DMS114 treated with DMSO at 0.1 percent for 48 hours (cell line): Measurements from ENCODE around the gene KANSL1.
"Not testable (repeated sequence)": the region's sequence is repeated elsewhere in the genome, so short reads cannot be mapped to it uniquely, and the experiment has no call there.

Experiments used
- DNase-seq: peaks from one replicate; lab custom pipeline; 2025; ENCODE audit not compliant: unreplicated experiment; lab: John Stamatoyannopoulos, UW

KANSL1 gene

DNA sequence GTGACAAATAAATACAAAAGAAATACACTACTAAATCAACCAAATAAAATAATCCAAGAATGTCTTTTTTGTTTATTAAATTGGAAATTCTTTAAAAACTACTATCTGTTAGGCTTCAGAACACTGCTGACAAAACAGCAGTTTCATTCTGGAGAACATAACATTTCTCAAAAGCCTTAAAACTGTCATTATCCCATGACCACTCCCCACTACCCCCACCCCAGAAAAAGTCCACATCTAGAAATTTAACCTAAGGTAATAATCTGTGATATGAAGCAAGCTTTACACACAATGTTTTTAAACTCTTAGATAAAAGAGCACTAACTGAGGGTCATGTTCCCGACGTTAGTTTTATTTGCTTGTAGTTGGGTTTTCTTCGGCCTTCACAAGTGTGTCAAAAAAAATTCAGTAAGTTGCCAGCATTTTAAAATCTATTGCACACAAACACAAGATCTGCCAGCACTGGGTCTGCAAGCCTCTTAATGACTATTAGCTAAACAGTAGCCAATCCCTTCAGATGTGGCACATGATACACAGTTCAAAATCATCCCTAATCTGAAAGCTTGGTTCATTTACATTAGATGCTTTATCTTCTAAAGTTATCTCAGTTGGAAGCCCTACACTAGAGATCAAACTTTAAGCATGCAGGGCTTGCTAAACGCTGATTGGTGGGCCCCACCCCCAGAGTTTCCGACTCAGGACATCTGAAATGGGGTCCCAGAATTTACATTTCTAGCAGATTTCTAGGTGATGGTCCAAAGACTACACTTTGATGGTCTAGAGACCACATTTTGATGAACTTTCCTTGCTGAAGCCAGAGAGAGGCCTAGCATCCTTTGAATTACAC is 75.2 kb downstream of the KANSL1 start:
- DNase-seq: no peak

DNA sequence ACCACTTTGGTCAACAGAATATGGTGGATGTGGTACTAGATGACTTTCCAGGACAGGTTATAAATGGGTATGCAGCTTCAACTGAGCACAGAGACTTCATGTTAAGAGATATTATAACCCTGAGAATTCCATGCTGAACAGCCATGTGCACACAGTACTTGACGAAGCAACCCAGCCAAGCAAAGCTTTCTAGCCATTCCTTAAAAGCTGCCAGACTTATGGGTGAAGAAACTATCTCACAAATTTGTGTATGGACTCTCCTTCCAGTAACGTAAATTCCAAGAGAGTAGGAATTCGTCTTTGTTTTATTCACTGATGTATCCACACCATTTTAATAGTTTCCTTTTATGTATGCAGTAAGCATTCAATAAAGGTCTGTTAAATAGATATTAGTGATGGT is 76.1 kb downstream of the KANSL1 start:
- DNase-seq: no peak

DNA sequence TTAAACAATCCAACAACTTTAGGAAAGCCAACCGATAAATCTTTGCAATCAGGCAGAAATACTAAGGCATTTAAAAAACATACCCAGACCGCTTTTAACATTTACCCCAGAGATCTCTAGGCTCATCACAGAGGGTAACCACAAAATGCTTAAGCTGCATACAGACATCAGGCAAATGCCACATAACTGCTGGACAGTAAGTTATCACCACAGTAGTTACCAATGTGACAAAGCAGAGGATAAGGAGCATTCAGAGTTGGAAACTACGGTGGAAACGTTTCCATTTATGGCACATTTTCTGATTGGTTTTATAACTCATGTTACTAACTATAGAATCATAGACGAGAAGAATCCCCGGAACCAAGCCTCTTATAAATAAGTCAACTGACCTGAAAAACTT is 77.5 kb downstream of the KANSL1 start:
- no peak for DNase-seq

DNA sequence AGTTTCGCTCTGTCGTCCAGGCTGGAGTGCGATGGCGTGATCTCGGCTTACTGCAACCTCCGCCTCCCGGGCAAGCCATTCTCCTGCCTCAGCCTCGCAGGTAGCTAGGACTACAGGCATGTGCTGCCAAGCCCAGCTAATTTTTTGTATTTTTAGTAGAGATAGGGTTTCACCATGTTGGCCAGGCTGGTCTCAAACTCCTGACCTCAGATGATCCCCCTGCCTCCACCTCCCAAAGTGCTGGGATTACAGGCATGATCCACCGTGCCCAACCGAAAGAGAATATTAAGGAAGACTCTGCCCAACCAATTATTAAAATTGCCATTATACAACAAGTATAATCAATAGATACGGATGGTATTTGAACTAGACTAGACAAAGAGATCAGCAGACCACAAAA is 82.0 kb downstream of the KANSL1 start:
- DNase-seq: not testable (repeated sequence)

DNA sequence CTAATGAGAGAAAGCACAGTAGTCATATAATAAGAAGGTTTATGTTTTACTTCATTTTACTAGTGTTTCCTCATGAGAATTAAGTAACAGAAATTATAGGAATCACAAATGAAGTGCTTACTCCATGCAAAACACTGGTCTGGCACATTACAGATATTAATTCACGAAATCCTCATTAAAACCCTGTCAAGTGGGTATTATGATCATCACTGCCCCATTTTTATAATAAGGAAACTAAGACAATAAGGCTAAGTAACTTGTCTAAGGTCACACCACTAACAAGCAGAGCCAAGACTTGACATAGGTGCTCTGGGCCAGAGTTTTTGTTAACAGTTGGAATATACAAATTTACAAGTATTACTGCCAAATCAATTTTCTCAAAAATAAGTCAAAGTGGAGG is 83.0 kb downstream of the KANSL1 start:
- no peak for DNase-seq

DNA sequence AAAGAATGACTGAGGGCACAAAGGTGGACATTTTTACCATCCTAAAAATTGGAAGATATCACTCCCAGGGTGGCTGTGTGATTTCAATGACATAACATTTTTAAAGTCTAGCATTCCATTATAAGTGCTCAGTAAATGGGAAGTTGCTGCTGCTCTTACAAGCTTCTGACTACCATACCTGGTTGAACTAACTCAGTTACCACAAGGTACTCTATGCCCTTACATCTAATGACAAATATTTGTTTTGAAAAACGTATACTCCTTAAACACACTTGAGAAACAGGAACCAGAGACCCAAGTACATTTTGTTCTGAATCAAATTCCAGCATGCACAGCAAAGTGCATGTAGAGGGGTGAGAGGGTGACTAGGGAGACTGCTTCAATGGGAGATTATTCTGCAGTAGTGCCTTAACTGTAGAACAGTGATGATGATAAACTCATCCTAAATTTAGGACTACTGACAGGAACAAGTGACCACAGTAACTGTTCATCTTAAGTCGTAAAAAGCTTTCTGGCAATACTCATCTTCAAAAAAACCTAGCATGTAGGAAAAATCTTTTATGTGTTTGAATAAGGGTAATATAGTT is 83.5 kb downstream of the KANSL1 start:
- no peak for DNase-seq

DNA sequence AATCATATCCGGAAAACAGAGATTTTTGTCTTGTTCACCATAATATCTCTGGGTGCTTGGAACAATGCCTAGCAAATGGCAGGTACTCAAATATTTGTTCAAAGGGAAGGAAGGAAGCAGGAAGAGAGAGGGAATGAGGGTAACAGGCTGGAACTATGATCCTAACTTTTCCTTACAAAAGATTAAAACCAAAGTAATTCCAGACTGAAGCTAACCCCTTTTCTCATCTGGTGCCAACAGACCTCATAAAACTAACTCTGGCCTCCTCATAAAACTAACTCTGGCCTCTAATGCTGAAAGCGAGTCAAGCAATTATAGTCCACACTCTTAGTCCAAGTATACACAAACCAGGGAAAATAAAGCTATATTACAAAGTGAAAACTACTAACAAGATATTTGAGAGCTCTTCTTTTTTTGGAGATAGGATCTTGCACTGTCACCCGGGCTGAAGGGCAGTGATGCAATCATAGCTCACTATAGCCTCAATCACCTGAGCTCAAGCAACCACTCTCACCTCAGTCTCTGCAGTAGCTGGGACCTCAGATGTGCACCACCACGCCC is 84.6 kb downstream of the KANSL1 start:
- DNase-seq: no peak

DNA sequence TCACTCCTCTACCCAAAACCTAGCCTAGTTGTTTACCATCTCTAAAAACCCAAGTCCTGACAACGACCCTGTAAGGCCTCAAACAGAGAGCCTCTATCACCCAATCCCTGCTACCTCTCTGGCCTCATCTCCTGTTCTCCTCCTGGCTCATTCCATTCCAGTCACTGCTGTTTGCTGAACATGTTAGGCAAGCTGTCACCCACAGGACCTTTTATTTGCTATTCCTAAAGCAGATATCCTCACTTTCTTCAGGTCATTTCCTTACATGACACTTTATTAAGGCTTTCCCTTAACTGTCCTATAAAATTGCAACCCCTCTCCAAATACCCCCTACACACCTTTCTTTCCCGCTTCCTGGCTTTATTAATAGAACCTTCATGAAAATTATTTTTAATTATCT is 85.1 kb downstream of the KANSL1 start:
- DNase-seq: no peak

DNA sequence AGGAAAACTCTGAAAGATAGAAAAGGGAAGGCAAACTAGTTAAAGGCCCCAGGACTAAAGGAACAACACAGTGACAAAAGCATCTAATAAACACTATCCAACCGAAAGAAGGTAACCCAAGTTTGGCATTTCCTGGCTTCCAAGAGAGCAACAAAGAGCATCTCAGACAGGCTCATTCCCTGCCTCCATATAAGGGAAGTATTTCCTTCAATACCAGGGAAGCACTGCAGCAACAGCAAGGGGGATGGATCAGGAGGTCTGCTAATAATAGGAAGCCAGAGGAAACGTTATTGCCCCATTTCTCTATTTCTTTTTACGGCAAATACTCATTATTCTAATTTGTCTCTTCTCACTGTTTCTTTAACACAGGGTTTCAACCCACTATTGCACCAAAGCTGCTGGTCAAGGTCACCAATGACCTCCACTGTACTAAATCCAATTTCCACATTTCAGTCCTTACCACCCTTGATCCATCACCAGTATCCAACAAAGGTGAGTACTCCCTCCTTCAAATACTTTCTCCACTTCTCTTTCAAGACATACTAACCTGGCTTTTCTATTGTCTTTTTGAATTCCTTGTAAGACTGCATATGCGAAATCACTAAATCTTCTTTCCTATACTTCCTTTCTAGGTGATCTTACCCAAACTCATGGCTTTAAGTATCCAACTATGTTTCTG is 86.1 kb downstream of the KANSL1 start:
- DNase-seq: no peak

DNA sequence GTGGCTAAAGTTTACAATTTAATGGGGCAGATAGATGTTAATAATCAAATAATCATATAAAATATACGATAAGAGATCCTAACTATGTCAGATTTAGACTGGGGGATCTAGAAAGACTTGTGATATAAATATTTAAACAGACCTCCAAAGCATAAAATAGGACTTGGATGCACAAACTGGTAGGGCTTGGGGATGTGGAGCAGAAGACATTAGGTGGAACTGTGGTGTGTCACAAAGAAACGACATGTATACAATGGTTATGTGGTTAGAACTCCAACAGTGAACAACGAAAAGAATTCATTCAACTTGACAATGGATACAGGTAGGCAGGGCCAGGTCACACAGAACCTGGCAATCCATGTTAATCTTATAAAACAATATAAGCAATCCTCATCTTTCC is 90.4 kb downstream of the KANSL1 start:
- DNase-seq: not testable (repeated sequence)

DNA sequence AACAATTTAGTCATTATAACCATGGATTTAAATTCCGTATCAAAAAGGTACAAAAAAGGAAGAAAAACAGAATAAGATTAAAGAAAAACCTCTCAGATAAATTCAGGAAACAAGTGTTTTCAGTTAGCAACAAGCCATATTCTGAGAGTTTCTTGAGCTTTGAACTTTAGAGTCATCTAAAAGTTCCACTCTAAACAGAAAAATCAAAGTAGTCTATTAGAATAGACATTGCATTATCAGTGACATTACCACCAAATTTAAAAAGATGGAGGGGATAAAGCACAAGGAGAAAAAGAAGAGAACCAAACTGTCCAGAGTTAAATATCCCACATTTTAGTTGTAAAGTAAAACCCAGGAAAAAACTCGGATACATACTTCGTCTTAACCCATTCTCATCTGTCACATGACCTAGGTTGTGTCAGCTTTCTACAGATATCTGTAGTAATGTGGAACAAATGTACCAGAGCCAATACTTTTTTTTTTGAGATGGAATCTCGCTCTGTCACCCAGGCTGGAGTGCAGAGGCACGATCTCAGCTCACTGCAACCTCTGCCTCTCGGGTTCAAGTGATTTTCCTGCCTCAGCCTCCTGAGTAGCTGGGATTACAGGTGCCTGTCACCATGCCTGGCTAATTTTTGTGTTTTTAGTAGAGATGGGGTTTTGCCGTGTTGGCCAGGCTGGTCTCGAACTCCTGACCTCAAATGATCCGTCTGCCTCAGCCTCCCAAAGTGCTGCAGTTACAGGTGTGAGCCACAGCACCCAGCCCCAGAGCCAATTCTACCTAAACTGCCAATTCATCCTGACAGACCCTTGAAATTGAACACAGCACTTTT is 91.2 kb downstream of the KANSL1 start:
- DNase-seq: not testable (repeated sequence)

DNA sequence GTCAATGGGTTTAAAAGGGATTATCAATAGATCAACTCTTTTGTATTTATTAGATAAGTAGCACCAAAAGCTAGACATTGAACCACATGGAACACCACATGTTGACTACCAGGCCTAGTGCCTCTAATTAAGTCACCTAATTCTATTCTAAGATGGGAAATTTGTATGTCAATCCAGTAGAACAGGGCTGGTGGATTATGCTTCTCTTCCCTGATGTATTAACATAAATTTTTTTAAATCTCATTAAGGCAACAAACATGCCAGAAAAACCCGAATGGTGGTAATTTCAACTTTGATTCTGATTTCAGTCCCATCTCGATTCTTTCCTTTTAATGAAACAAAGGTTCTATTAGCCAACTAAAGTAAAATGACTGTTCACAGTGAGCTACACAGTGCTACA is 92.6 kb downstream of the KANSL1 start:
- DNase-seq: no peak

DNA sequence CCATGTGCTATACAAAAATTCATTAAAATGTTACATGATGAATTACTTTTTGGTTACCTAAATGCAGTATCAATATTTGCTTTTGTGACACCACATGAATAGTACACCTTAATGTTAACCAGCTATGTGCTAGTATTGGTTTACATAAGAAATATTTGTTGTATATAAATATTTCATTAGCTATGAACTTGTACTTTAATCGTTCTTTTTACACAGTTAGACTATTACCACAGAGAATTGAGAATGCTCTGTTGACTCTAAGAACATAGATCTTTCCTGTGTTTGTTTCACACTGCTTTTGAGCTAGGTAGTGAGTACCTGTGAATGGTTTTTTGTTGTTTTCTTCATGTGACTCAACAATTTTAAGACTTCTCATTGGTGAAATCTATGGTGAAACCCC is 93.4 kb downstream of the KANSL1 start:
- no peak for DNase-seq

DNA sequence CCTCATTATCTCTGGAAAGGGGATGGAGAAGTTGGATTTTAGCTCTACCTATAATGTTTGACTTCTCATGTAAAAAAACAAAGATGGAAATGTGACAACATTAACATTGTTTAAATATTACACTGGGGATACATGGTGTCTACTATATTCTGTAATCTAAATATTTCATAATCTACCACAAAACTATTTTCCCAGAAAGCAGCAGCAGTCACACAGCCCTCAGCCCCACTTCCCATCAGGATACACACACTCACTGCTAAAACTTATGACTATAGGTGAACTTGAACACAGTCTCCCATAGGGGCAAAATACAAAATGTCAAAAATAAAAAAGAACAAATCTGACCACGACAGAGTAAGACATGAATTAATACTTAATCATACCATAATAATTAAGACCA is 95.7 kb downstream of the KANSL1 start:
- no peak for DNase-seq

DNA sequence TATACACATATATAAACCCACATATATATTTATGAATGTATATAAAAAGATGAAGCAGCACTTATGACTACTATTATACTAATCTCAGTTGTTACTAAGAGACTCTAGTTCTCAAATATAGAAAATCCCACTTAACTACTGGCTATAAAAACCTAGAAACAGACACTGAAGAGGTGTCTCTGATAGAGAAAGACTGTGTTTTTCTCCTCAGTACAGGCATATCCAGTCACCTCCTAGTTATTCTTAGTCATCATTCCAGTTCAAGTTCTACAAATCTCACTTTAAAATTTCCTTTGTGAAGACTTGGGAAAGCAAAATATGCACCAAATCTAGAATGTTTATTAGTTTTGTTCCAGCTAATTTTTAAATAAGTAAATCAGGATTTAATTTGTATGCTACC is 100.2 kb downstream of the KANSL1 start:
- DNase-seq: no peak

DNA sequence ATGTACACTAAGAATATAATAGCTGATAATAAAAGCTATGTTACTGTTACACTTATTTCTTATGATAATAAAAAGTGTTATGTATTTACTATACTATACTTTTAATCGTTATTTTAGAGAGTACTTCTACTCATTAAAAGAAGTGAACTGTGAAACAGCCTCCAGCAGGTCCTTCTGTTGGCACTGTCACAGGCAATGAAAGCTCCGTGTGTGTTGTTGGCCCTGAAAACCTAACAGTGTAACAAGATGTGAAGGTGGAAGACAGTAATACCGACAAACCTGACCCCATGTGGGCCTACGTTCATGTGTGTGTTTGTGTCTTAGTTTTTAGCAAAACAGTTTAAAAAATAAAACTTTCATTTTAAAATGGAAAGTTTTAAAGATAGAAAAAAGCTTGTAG is 102.4 kb downstream of the KANSL1 start:
- DNase-seq: no peak

DNA sequence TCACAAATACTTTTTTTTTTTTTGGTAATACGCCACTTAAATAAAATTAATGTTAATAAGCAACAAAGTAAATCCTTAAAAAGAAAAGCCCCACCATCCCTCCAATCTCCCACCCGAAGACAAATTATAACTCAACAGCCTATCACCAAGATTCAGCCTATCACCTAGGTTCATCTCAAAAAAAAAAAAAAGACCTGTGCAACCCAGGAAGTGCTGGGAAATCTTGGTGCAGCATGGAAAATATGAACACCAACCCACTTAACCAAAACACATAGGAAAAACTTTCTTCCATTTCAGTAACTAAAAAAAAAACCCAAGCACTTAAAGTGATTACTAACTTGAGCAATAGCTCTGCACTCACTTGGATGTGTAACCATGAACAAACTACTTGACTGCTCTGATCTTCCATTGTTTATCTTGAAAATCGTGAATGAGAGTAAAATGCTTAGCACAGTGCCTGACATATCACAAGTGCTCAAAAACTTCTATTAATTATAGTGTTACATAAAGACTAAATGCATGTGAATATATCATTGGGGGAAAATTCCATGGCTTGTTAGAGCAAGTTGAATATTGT is 103.8 kb downstream of the KANSL1 start:
- DNase-seq: no peak

DNA sequence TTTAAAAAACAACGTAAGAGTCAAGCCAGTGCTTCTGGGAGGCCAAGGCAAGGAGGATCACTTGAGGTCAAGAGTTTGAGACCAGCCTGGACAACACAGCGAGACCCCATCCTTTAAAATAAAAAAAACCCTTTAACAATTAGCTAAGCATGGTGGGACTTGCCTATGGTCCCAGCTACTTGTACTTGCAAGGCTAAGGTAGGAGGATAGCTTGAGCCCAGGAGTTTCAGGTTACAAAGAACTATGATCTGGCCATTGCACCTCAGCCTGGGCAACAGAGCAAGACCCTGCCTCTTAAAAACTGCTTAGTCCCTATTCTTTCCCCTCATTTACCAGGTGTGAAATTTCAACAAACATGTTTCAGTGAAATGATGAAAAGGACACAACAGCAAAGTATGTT is 104.6 kb downstream of the KANSL1 start:
- DNase-seq: no peak

DNA sequence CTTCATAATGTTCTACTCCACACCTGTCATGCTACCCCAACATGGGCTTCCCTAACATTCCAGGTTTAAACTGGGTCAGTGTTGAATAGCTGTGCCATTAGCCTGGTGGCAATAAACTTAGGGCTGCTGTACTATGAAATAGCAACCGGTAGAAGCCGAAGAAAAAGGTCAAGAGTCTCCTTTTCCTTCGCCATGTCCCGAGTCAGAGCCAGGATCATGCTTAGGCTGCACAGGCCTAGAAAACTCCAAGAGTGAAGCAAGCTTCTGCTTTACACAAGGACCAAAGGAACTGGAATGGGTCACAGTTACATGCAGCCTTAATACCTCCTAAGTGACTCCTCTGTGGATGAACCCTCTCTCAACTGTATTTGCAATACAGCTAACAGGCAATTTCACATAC is 105.4 kb downstream of the KANSL1 start:
- not testable (repeated sequence) for DNase-seq

DNA sequence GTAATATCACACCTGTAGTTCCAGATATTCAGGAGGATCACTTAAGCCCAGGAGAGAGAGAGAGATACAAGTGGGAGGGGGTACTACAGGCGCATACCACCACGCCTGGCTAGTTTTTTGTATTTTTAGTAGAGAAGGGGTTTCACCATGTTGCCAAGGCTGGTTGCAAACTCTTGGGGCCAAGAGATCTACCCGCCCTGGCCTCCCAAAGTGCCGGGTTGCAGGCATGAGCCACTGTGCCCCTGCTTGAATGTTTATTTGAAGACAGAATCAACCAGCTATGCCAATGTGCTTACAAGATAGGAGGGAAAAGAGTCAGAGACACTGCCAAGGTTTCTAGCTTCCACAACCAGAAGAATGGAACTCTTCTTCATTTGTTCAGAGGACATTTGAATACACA is 106.4 kb downstream of the KANSL1 start:
- DNase-seq: no peak

DNA sequence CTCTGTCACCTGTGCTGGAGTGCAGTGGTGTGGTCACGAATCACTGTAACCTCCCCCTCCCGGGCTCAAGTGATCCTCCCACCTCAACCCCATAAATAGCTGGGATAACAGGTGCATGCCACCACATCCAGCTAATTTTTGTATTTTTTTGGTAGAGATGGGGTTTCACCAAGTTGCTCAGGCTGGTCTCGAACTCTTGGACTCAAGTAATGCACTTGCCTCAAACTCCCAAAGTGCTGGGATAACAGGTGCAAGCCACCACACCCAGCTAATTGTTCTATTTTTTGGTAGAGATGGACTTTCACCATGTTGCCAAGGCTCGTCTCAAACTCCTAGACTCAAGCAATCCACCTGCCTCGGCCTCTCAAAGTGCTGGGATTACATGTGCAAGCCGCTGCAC is 107.7 kb downstream of the KANSL1 start:
- no peak for DNase-seq
